CD4-positive, alpha-beta T cell treated with Interleukin-6 for 4 hours (primary cell): Measurements from ENCODE around the gene AMIGO3.
A peak's percentile ranks its signal among the peaks of the same experiment; 100 is the strongest.

Source experiments
- DNase-seq: peaks from one replicate; pipeline ENCODE4 v3.0.0-alpha.2; 2020; ENCODE audit warnings: mixed read lengths

The AMIGO3 gene

DNA sequence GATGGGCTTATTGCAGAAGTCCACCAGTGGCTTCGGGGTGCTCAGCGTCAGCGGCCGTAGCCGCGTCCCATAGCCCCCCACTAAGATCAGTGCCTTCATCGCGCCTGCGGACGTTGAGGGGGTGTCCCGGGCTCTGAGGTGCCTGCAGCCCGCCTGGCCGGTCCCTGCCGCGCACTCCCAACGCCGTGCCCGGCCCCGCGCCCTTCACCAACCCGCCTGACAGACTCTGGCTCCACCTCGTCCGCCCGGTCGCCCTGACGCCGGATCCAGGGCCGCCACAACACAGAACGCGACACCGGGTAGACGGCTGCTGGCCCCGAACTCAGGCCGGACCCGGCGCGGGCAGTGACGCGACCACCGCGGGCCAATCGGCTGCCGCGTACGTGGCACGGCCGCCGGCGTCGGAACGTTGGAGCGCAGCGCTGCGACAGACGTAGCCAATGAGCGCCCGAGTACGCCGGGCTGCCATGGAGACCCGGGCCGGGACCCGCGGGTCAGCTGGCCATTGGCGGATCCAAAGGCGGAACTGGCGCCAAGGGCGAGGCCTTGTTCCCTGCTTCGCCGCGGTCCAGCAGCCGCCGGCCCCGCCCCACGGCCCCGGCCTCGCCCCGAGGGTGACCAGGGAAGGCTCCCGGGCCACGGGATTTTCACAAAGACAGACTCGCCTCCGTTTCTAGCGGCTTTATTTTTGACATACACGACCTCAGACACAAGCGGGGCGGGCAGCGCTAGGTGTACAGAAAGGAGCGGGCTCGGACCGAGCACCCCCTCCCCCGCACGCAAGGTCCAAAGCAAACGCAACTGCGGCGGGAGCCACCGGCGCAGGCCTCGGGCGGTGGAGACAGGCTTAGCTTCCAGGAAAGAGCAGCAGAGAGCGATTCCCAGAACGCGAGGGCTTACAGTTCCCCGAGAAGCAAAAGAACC lies 4.4 kb upstream of the AMIGO3 start, which contains the start of gene GMPPB:
GMPPB (minus strand) TSS at position 324 of the 924 bp plus-strand sequence; CDS start at position 99, 225 bp downstream.
- peak; percentile 93 for DNase-seq

DNA sequence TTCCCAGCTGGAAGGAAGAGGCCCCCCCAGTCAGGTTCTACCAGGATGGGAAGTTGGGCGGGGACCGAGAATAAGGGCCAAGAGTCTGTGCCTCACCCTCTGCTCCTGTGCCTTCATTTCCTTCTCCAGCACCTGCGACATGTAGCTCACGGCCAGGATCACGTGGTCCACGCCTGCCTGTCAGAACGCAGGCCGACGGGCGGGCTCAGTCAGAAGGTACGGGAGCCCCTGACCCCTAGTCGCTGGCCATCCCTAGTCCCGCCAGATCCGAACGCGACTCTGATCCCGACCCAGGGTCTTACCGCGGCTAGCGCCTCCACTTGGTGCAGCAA lies 3.8 kb upstream of the AMIGO3 start:
- peak; percentile 64 for DNase-seq

DNA sequence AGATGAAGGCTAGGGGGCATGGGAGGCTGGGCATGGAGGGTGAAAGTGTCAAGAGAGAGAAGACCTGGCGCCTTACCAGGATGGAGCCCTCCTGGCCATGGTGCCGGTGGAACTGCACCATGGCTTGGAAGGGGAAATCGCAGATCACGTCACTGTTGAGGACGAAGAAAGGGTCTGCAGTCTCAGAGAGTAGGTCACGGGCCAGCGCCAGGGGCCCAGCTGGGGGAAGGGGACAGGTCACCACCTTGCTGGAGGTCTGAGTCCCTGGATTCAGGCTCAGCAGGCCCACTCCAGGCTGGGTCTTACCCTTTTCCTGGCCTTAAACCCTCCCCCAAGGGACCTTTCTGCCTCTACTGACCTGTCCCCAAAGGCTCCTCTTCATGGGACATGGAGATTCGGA lies 3.4 kb upstream of the AMIGO3 start:
- no peak for DNase-seq

DNA sequence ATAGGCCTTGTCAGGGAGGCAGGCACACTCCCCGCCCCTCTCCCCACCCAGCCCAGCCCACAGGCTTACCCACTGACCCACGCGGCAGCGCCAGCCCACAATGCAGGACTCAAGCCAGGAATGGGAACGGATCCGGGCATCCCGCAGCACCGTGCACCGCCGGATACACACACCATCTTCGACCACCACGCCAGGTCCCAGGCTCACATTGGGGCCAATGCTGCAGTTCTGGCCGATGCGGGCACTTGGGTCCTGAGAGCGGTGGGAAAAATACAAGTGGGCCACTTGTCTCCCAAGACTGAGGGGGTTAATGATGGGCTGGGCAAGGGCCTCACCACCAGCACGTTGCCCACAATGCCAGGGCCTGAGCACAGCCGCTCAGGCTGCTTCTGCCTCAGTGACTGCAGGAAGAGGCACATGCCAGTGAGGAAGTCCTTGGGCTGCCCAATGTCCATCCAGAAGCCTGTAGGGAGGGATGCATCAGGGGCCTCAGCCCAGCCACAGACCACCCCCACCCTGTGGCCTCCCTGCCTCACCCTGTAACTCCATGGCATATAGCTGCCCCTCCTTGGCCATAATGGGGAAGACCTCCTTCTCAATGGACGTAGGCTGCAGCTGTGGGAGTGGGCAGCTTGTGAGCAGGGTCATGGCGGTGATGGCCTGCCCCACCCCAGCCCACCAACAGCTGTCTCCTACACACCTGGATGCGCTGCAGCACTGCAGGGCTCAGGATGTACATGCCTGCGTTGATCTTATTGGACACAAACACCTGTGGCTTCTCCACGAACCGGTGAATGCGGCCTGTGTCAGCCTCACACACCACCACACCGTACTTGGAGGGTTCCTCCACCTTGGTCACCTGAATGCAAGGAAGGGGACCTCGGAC lies 2.7 kb upstream of the AMIGO3 start:
- no peak for DNase-seq

DNA sequence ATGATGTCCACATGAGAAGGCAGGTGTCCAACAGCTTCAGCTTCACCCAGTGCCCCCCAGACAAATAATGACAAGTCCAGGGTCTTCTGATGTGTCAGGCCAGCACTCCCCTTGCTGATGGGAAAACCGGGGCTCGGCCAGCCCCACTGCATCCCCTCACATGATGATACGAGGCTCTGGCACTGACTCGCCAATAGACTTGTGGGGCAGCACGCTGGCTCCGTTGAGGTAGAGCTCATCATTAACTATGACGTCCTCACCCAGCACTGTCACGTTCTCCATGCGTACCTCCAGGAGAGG lies 2.1 kb upstream of the AMIGO3 start:
- no peak for DNase-seq

DNA sequence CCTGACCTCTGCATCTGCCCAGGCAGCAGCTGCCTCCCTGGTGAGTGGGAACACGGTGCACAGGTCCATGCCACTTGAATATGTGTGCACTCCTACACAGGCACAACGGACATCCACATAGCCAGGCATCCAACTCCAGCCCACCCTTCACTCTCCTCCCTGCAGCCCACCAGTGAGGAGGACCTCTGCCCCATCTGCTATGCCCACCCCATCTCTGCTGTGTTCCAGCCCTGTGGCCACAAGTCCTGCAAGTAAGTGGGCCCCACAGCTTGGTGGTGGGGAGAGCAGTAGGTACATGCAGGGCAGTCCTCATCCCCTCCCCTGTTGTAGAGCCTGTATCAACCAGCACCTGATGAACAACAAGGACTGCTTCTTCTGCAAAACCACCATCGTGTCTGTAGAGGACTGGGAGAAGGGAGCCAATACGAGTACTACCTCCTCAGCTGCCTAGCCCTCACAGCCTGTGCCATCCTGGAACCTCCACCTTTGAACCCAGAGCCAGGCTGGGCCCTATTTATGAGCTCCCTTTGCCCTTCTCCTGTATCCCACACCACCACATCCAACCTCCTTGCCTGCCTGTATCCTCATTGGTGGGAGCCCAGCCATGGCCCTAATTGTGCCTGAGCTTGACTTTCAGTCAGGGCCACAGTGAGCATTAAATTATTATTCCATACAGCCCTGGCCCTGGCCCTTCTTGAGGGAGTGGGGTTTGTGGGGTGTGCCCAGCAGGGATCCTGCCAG lies 1.5 kb upstream of the AMIGO3 start:
- no peak for DNase-seq

DNA sequence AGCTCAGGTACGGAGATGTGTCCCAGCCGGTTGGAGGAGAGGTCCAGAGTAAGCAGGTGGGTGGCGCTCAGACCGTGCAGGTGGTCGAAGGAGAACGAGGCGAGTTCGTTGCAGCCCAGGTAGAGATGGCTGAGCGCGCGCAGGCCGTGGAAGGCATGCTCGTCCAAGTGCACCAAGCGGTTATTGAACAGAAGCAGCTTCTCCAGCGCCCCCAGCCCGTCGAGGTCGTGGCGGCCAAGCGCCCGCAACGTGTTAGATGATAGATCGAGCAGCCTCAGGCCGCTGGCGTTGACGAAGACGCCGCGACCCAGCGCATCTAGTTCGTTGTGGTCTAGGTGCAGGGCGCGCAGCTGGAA lies 648 bp downstream of the AMIGO3 start:
- DNase-seq: peak; percentile 25

DNA sequence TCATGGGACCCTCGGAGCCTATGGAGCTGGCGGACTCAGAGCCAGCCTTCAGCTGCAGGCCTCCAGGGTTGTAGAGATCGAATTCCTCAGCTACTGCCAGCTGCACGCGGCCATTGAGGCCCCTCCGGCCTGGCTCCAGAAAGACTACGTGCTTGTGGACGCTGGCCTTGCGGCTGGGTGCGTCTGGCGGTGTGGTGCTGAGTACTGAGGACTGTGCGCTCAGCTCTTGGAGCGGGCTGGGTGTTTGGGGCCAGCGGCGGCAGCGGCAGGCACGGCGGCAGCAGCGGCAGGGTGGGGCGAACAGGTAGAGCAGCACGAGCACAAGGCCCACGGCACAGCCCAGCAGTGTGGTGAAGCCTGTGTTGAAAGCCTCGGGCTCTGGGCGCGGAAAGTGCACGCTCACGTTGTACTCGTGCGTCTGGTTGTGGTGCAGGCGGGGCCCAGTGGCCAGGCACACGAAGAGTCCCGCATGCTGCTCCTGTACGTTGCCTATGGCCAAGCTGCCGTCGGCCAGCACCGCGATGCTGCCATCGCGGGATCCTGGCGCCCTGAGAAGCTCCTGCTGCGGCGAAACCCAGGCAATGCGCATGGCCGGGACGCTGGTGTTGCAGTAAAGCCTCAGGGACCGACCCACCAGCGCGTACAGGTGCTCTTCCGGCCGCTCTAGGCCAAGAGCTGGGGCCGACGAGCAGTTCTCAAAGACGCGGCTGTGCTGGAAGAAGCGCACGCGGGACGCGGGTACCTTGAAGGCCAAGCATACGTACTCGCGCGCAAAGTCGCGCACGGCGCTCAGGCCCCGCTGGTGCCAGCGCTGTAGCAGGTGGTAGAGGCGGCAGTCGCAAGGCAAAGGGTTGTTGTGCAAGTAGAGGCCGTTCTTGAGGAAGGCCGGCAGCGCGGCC lies 1.3 kb downstream of the AMIGO3 start:
- no peak for DNase-seq

DNA sequence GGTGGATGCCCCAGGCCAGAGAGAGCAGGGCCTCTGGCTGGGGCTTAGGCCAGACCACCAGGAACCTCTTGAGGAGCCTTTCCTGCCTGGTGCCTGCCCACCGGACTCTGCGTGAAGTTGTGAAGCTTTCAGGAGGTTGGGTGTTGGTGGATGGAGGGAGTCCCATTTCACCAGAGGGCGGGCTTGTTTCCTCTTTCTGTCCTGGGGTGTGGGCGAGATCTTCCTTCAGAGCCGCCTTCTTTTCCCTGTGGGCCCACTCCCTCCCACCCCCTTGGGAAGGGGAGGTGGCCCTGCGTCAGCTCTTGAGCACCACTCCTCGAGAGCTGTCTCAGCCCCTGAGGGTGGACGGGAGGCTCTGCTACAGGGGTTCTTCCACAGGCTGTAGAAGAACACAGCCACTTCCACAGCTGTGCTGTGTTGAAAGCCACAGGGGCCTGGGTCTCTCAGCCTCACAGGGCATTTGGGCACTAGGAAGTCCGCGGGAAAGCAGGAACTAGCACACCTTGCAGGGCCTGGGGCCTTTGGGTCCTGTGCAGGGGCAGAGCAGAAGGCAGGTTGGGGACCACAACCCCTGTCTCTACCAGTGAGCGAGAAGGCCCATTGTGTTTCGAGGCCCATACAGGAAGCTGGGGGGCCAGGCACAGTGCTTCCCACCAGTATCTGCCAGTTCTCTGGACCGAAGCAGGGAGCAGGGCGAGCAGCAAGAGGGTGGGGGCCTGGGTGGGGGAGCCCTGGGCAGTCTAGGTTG lies 2.1 kb downstream of the AMIGO3 start:
- no peak for DNase-seq

DNA sequence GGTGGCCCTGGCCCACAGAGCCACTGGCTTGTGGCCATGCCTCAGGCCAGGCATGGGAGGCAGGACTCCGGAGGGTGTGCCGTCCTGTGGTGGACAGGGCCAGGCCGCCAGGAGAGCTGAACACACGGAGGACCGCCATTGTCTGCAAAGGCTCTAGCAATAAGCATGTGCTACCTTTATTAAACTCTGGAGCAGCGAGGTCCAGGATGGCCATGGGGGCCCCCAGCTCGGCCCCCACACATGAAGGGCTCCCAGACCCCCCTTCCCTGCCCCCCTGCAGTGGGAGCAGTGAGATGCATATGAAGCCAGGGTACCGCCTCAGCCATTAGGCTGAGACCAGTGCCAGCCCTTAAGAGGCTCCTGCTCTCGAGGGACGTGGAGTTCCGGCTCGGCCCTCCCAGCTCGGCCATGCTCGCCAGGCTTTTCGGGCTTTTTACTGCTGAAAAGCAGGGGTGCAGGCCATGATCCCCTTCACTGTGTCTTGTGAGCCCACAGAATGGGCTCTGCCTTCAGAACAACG lies 2.7 kb downstream of the AMIGO3 start:
- no peak for DNase-seq

DNA sequence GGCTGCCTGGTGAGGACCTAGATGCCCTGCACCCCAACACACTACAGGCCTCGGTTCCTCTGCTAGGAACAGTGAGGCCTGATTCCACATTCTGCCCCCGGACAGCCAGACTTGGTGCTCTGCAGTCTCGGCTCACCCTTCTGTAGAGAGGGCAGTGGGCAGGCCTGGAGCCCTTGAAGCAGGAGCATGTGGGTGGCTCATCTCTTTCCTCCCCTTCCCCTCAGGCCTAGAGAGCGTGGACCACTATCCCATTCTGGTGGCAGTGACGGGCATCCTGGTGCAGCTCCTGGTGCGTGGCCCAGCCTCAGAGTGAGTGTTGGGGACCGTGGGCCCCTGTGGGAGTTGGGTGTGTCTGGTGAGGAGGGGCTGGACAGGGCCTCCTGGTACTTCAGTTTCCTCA lies 3.3 kb downstream of the AMIGO3 start:
- DNase-seq: no peak

DNA sequence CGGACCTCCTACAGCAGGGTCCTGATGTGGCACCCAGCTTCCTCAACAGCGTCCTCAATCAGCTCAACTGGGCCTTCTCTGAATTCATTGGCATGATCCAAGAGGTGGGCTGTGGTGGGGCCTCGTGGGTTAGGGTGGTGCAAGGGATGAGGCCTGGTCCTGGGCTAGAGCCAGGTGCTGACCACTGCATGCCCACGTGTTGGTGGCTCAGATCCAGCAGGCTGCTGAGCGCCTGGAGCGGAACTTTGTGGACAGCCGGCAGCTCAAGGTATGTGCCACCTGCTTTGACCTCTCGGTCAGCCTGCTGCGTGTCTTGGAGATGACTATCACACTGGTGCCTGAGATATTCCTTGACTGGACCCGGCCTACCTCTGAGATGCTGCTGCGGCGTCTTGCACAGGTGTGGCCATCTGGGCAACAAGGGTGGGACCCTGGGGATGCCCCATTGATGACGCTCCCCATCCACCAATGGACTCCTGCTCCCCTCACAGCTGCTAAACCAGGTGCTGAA lies 3.8 kb downstream of the AMIGO3 start:
- no peak for DNase-seq

DNA sequence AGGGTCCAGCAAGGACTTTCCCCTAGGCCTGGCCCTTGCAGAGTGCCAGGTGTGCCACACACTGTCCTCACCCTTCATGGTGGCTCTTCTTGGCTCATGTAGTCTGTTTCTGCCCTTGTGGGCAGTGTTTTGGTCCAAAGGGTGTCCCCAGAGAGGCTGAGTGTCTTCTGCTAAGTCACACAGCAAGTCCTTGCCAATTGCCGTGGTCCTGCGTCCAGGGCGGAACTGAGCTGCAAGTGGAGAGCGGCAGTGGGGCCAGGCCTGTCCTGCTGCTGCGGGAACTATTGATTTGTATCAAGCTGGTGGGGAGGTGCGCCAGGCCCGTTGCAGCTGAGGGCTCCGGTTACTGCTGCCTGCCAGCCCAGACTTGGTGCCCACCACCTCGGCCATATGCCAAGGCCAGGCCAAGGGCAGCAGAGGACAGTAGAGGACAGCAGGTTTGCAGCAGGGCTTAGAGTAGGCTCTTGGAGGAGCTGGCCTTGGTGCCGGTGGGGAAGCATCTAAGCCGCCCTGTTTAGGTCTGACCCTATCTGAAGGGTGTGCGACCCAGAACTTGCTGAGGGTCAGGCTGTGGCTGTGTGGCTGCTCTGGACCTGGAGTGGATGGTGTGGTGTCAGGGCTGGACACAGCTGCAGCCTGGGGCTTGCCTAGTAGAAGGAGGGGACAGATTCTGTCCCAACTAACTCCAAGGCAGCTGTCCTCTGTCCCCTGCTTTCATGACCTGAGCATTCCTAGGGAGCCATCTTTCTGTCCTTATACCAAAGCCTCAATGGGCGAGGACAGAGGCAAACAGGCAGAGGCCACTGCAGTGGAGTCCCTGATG lies 4.5 kb downstream of the AMIGO3 start:
- DNase-seq: no peak

DNA sequence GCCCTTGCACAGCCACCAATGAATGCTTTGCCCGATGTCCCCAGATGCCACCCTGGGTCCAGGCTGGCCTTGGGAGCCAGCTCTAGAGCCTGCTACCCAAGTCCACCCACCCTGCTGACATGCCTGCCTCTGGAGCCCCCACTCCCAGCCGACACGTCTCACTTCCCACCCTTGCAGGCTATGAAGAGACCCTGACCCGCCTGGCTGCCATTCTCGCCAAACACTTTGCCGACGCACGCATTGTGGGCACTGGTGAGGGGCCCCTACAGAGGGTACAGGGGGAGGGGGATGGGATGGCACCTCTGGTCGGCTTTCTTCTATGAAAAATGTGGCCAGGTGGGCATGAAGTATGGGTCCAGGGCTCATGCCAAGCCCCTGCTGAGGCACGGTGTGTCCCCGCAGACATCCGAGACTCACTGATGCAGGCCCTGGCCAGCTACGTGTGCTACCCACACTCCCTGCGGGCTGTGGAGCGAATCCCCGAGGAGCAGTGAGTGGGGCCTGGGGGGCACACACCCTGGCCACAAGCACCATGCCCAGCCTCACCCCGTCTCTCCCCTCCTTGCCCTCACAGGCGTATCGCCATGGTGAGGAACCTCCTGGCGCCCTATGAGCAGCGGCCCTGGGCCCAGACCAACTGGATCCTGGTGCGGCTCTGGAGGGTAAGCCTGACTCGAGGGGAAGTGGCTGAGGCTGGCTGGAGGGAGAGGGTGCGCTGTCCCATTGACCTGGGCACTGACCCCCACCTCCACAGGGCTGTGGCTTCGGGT lies 6.0 kb downstream of the AMIGO3 start:
- DNase-seq: no peak

DNA sequence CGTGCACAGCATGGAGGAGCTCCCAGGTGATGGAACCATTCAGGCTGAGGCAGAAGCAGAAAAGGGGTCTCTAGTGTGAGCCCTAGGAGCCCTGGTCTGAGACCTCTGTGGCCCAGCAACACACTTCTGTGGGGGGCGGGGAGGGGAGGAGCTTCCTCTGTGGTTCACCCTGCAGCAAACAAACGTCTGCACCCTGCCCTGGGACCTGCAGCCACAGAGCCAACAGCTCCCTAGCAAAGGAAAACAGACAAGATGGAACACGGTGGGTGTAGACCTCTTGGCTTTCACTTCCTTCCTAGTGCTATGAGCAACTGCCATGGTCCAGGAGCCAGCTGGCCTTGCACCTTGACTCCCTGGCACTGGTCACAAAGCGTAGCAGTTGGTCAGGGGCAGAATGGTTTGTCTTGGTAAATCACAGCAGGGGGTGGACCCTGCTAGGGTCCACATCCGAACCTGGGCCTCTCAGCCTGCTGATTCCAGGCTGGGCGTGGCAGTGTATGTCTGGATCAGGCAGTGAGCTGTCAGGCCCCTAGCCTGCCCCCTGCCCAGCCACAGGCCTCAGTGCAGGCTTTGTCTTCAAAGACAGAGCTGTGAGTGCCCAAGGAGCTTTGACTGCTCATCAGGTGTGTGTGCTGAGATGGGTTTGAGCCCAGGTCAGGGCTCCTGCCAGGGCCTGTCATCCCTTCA lies 6.7 kb downstream of the AMIGO3 start:
- no peak for DNase-seq

DNA sequence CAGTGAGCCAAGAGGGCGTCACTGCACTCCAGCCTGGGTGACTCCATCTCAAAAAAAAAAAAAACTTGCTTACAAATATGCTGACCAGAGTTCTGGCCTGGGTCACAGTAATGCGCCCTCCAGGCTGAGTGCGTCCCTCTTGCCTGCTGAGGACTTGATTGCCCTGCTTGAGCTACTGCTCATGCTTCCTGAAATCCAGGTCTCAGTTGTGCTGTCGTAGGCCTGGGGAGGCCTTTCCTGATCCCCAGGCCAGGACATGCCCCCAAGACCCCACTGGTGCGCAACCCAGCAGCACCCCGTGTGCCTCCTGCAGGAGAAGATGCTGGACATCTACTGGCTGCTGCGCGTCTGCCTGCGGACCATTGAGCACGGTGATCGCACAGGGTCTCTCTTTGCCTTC lies 7.3 kb downstream of the AMIGO3 start:
- DNase-seq: no peak

DNA sequence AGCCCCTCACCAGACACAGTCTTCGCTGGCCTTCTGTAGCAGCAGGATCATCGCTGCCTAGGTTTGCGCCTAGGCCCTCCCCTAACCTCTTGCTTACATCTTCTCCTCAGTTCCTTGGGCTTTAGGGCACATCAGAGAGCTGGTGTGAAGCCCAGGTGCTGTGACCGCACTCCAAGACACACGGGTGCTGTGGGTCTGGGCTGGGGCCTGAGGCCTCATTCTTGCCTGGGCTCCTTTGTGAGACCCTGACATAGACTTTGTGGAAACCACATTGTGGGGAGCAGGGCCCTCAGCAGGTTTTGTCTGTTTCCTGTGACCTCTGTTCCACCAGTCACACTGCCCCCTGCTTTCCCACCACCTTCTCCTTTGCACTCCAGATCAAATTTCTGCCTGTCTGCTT lies 8.0 kb downstream of the AMIGO3 start:
- no peak for DNase-seq

DNA sequence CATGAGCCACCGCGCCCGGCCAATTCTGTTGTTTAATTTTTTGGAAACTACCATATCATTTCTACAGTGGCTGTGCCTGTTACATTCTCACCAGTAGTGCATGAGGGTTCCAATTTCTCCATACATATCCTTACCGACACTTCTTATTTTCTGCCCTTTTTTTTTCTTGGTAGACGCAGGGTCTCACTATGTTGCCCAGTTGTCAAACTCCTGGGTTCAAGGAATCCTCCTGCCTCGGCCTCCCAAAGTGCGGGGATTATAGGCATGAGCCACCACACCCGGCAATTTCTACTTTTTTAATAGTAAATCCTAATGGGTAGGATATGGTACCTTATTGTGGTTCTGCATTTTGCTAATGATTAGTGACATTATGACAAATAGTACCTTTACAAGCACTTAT lies 9.6 kb downstream of the AMIGO3 start:
- DNase-seq: no peak

DNA sequence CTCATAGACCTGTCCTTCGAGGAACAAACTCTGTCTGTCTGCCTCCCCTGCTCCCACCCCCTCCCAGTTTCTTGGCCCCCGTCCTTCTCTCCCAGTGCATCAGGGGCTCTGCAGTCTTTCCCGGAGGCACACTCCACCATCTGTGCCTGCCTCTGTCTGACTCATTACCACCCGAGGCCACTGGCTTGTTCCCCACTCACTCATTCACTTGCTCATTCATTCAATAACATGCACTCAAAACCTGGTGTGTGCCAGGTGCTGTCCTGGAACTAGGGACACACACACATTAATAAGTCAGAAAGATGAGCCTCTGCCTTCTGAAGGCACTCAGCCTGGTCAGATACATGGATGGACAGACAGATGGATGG lies 12.4 kb downstream of the AMIGO3 start:
- DNase-seq: no peak
